ENCODE results near the gene SLC6A13.

The SLC6A13 gene

DNA sequence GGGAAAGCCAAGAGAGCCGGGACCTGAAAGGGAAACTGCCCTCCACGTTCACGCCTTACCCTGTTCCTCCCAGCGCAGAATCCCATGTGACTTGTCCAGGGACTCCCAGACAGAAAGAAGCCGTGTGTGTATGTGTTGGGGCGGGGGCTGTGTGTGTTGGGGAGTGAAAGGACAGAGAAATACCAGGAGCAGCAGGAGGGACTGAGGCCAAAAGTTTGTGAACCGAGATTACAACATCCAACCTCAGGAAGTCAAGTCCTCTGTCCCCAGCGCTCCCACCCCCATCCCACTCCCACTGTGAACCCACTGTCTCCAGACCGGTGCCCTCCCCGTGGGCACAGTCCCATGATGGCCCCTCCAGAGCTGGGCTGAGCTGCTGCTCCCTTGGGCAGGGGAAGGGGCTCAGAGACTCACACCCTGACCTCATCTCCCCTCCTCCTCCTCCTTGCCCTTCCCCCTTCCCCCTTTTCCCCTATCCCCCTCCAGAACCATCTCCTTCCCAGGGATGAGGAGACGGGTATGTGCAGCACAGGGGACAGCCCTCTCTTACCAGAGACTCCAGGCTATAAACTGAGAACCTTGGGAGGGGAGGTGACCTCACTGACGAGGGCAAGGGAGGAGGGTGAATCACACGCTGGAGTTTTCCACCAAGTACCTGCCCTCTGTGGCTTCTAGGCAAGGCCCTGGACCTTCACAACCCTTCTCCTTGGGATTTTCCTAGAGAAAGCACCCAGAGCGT, 48.5 kb downstream of the SLC6A13 start, which contains the start of gene SLC6A12:
Gene SLC6A12, minus strand, starts transcription at position 155 of the 739 bp plus-strand sequence. CDS start 4,171 bp downstream, outside the sequence.
- DNase-seq (ENCODE audit: low spot score), result no peak

DNA sequence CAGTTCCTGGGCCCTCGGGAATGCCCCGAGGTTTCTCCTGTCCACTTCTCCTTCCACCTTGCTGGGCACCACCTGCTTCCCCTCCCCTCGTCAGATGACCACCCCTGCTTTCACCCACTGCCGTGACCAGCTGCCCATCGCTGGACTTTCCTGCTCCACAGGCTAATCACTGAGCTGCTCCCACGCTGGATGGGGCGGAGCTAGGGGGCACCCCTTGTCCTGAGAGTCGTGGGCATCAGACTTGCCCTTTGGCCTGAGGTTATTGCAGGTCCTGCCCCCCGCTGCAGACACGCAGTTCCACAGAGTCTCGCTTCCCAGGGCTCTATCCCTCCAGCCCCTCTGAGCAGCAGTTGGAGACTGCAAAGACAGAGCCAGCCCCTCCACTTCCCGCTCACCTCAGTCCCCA, 49.1 kb downstream of the SLC6A13 start:
- DNase-seq (ENCODE audit: low spot score), result no peak

DNA sequence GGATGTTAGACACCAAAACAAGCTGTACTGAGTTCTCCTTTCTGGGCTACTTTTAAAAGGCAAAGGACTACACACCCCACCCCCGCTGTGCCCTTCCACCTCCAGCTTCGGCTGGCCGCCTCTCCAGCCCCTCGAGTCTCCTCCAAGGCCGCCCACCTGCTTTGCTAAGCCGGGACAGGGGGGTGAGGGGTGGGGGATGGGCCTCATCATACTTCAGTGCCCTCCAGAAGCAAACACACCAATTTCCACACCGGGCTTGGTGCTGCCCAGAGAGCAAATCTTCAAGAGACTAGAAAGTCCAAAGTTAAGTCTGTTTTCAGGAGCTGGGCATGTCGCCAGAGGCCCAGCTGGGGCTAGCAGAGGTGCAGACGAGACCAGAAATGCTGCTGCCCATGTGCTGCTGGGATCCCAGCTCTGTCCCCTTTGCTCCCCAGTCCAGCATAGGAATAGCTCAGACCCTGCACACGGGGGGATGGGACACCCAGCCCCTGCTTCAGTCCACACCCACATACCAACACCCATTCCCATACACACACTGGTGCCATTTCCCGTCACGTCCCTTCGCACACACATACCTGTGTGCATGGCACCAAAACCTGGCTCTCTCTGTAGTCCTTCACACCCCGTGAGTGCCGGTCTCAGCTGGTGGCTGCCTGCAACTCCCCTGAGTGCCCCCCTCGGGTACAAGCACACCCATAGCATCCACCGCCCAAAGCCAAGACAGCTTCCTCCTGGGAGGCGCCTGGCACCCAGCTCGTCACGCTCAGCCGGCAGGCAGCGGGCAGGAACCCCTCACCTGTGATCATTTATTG, 49.7 kb downstream of the SLC6A13 start:
- DNase-seq (ENCODE audit: low spot score), result no peak

DNA sequence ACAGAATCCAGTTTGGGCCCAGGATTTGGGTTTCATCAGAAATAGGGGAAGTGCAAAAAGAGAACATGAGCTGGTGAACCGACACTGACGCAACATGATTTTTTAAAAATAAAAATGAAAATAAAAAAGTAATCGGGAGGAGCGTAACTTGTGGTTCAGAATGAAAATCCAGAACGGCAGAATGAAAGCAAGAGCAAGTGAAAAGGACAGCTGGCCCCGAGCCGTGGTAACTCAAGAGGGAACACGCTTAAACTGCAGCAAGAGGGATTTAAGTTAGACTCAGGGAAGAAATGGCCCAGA, 50.3 kb downstream of the SLC6A13 start:
- DNase-seq (ENCODE audit: low spot score), result no peak

GRCh38 chr12:211639-212414, 50.8 kb downstream of the SLC6A13 start:
- no peak for DNase-seq (ENCODE audit: low spot score)

- no peak for DNase-seq (ENCODE audit: low spot score)
Measured at GRCh38 chr12:211142-211465, 51.5 kb downstream of the SLC6A13 start.

GRCh38 chr12:210277-211141, 52.1 kb downstream of the SLC6A13 start:
- DNase-seq (ENCODE audit: low spot score), result no peak

GRCh38 chr12:209851-210250, 52.8 kb downstream of the SLC6A13 start:
- no peak for DNase-seq (ENCODE audit: low spot score)

- DNase-seq (ENCODE audit: low spot score), result no peak
Measured at GRCh38 chr12:209246-209645, 53.4 kb downstream of the SLC6A13 start.

DNA sequence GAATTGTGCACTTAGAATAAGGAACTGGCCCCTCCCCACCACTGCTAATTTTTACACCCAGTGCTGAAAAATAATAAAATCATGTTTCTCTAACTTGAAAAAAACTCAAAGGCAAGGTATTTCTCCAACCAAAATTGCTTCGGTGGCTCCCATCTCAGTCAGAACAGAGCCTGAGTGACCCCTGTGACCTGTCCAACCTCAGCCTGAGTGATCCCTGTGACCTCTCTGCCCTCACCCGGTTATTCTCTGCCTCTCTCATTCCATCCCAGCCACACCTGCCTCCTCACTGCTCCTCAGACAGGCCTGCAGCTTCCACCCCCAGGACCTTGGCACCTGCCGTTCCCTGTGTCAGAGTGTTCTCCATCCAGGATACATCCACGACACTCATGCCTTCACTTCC, 53.8 kb downstream of the SLC6A13 start:
- no peak for DNase-seq (ENCODE audit: low spot score)

GRCh38 chr12:207804-208203, 54.8 kb downstream of the SLC6A13 start:
- DNase-seq (ENCODE audit: low spot score), result no peak

DNA sequence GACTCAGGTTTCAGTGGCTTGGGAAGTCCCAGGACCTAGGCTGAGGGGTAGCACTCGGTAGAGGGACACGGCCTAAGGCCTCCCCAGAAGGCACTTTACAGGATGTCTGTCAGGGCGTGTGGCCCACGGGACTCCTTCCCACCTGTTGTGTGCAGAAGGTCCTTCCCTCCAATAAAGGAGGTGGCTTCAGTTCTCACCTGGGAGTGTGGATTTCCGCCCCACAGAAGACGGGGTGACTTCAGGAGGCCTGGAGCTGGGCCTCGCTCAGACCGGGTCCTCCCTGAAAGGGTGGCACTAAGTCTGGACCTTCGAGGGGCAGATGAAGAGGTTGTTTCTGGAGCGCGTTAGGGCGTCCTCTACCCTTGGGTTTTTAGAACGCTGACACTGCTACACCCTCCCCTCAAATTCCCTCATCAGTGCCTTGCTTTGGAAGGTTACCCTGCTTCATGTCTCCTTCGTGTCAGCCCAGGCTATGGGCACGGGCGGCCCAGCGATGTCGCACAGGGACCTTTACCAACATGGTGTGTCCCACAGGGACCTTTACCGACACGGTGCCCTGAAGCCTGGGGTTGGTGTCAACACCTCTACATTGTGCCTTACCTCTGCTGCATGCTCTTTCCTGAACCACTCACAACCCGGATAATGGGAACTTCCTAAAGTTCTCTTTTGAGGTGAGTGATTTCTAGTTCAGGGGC, 55.7 kb downstream of the SLC6A13 start:
- DNase-seq (ENCODE audit: low spot score), result no peak

- no peak for DNase-seq (ENCODE audit: low spot score)
Measured at GRCh38 chr12:205026-205425, 57.6 kb downstream of the SLC6A13 start.

GRCh38 chr12:204261-204678, 58.4 kb downstream of the SLC6A13 start:
- no peak for DNase-seq (ENCODE audit: low spot score)

DNA sequence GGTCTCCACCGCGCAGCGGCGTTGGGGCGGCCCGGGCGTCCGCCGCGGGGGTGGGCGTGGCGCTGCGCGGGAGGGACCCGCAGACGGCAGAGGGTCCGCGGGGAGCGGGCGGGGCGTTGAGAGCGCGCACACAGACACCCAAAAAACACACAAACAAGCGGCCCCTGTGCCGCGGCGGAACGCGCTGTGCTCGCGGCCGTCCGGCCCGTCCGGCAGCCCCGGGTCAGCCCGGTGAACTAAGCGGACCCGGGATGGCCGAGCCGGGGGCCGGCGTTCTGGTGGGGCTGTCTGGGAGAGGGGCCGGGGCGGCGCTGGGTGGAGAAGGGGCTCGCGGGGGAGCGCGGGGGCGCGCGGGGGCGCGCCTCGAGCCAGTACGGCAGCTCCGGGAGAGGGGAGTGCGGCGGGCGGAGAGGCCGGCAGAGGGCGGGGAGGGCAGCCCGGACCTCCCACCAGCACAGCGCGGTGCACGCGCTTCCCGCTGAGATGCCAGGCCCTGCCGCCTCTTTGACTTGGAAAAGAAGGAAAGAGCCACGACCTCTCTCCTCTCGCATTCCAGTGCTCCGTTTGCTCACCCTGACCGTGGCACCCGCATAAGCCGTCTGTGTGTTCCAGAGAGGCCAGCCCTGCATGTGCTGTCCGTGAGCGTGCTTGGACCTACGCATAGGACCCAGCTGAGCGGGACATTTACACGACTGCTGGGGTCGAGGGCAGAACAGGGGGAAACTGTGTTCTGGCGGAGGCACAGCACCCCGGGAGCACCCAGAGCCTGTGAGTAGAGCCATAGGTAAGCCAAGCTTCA, 59.0 kb downstream of the SLC6A13 start:
- no peak for DNase-seq (ENCODE audit: low spot score)

GRCh38 chr12:203074-203461, 59.6 kb downstream of the SLC6A13 start:
- DNase-seq (ENCODE audit: low spot score), result no peak

DNA sequence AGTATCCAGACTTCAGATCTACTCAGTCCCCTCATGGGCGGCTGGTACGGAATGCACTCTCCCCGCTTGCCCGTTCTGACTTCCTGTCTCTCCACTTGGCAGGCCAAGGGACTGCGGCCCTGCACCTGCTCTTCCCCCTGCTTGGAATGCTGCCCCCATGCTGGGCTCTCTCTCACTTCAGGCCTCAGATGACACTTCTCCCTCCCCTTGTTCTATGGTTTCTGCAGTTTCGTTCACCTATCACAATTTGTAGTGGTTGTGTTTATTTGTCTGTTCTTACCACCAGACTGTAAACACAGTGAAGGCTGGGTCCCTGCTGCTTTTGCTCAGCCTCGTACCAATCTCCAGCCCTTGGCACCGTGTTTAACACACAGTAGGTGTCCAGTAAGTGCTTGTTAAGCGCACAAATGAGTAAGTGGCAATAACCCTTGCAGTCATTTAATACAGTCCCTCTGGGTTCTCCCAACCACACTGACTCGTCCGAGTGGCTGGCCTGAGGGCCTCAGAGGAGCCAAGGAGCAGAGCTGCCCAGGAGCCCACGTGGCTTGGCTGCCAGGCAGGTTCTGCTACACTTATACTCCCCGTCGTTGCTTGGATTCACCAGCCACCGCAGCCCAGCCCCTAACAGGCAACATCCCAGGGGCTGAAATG, 60.4 kb downstream of the SLC6A13 start:
- DNase-seq (ENCODE audit: low spot score), result no peak

DNA sequence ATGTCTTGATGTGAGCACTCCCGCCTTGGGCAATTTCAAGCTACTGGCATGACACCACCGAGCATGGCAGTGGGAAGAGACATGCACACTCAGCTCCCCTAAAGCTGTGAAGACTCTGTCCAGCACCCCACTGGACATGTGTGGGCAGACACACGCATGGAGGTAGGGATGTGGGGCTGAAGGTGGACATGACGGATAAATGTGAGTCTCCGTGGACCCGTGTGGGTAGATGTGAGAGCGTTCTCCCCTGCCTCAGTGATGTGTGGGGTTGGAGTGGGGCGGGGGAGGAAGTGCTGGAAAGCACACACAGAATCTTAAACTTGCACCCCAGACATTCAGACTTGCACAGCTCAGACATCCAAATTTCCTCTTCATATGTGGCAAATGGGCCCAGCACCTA, 61.3 kb downstream of the SLC6A13 start:
- DNase-seq (ENCODE audit: low spot score), result no peak

- DNase-seq (ENCODE audit: low spot score), result no peak
Measured at GRCh38 chr12:198705-199104, 63.9 kb downstream of the SLC6A13 start.
